Iris pigment epithelial cell (primary cell): Measurements from ENCODE around the gene TMEM117.

Source experiments
- DNase-seq: peaks from one replicate; pipeline ENCODE4 v3.0.0-alpha.2; 2011; ENCODE audit warnings: low read depth

The TMEM117 gene

DNA sequence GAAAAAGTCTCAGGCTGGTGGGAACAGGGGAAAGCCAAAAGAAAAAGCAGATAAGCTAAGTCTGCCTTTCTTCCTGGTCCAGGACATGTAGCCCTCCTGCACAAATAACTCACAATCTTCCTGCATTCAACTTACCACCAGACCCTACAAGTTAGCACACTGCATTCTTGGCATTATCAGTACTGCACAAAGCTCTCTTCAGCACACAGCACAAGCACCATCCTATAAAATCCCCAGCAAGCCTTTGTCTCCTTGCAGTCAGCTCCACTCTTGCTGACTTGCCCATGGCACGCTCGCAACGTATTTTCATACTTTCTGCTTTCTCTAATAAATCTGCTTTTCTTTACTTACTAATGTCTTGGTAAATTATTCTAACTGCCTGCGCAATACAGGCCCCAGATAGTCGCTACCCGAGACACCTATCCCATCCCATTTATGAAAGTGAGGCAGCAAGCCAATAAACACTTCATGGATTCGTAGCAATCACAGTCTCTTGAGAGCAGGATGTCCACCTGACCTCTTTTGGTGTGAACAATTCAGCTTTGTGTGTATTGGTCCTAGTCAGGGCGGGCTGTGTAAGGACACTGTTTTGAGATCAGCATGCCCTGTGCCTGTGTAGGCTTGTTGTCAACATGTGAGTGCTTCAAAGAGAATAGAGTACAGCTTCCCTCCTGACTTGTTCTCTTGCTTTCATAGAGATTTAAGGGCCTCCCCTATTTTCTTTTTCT lies 49.0 kb downstream of the TMEM117 start:
- no peak for DNase-seq

DNA sequence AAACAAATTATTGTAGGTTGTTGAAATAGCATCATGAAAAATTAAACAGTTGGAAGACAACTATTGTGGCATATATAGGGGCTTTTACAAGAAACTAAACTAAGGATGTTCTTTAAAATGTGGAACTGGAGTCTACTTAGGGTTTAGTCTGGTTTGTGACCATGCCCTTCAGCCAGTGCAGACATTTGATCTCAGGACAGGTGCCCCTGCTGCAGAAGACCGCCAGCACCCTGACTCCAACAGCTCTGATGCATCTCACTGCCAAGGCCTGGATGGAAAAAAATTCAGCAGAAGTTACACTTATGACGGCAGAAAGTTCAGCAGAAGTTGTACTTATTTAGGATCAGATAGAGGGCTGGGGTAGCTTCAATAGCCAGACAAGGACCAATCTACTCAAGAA lies 51.5 kb downstream of the TMEM117 start:
- DNase-seq = no peak

DNA sequence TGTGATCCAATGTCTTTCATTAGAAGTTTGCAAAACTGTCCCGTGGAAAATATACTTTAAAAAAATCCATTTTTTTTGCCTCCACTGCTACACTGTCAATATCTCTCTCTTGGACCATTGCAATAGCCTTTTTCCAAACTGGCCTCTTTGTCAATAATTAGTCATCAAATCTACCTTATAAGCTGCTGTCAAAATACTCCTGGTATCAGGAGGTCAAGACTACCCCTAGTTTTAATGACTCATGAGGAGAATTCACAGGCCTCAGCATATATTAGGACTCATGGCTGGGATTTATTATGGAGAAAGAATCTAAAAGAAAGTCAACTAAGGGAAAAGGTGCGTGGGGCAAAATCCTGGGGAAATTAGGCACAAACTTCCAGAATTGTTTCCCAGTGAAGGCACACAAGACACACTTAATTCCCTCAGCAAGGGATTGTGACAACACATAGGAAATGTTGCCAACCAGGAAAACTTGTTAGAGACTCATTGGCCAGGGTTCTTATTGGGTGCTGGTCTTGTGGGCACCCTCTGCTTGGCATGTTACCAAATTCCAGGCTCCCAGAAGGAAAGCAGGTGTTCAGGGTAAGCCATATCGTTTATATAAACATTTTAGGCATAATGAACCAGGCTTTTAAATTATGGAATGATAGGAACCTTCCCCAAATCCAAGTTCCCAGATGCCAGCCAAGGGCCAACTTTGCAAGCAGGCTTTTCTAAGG lies 56.1 kb downstream of the TMEM117 start:
- peak; percentile 8 for DNase-seq

DNA sequence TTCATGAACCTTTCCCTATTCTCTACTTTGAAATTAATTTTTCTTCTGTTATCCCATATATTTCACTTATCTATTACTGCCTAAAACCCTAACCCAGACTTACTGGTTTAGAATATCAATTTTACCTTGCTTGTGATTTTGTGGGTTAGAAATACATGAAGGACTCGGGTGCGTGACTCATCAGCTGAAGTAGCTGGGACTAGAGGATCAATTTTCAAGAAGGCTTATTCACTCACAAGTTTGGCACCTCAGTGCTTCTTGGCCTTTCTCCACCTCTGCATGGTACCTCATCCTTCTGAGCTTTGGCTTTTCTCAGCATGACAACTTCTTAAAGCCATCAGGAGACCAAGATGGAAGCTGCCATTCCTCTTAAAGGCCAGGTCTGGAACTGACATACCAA lies 57.8 kb downstream of the TMEM117 start:
- DNase-seq = peak; percentile 67

DNA sequence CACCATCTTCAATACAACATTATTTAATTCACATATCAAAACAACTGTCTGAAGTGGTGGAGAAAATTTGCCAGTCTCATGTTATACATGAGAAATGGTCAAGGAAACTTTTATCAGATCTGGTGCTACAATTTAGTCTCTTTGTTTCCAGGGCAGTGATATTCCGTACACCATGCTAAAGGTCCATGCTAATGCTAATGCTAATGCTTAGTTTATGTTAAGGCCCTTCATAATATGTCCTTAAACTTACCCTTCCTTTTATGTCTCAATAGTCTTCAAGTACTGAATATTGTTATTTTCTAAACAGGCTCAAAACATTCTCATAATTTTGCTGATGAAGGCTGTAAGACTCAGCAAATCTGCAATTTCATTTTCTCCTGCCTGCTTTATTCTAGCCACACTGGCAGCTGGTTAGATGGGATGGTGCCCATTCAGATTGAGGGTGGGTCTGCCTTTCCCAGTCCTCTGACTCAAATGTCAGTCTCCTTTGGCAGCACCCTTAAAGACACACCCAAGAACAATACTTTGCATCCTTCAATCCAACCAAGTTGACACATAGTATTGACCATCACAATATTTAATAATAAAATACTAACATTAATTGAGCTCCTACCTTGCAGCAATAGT lies 59.8 kb downstream of the TMEM117 start:
- DNase-seq = no peak

DNA sequence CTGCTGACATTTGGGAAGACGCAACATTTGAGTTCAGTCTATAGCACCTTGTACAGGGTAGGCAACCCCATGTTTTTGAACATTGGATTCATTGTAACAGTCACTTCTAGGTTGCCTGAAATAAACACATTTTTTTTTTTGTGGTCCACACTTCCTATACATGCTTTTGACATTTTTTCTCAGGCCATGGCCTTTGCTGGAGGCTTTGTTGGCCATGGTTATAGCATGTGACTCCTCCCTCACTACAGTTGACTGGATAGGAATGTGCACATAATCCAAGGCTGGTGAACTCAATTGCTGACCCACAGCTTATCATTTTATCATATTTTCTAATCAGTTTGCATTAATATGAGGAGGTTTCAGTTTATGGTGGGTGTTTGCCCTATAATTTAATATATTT lies 60.6 kb downstream of the TMEM117 start:
- peak; percentile 25 for DNase-seq

DNA sequence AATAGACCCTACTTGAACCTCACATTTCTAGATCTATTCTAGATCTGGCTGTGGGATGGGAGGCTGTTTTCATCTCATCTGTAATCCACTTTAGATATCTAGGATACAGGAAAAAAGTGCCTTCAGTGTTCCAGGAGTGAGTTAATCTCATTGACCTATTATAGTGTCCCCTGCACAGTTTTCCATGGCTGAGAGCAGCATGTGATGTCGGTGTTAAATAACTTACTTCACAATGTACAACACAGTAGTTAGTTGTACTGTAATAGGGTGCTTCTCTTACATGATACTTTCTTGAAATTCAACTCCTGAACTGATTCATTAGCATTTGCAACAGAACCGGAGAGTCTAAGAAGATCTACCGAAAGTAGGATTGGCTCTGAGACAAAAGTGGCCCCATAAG lies 62.6 kb downstream of the TMEM117 start:
- no peak for DNase-seq

DNA sequence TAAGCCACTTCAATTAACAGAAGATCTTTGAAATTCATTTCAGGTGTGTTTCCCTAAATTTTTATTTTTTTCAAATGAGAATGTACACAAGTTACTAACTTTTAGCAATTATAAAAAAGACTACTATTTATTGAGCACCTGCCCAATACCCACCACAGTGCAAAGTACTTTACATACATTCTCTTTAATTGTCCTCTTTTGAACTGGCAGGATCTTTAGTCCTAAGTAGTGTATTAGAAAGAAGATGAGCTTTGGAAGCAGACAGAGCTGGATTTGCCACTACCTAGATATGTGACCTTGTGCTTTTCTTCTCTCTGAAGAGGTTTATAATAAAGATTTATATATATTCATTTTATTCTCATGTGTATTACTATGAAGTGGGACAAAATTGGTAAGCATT lies 63.7 kb downstream of the TMEM117 start:
- DNase-seq = no peak

DNA sequence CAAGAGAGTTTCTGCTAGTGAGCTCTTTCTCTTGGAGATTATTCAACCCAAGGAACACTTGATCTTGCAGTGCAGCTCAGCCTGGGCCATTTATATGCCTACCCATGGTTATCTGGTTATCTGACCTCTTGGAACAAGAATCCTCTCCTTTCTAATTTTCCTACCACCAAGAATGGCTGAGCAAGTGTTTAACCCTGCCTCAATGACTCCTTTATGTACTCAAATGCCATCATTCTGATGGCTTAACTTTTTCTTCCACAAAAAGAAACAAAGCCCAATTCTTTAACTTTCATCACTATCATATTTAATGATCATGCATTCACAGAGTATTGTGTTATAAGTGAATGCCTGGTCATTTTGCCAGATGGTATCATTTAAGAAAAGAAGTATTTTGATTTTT lies 67.8 kb downstream of the TMEM117 start:
- no peak for DNase-seq

DNA sequence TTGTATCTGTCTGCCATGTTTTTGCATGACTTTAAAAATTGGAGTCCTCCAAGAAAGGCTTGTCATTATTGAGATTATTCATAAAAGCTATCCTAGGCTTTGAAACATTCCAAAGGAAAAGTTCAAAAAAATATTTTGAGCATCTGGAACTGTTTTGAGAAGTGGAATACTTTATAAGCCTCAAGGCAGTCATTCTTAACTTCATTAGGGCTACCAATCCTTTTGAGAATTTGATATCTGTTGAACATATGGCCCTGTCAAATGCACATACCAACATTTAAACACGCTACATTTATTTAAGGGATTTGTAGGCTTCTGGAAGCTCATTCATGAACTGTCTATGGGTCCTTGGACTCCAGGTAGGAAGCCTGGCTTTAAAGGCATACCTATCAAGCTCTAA lies 77.0 kb downstream of the TMEM117 start:
- DNase-seq = no peak

DNA sequence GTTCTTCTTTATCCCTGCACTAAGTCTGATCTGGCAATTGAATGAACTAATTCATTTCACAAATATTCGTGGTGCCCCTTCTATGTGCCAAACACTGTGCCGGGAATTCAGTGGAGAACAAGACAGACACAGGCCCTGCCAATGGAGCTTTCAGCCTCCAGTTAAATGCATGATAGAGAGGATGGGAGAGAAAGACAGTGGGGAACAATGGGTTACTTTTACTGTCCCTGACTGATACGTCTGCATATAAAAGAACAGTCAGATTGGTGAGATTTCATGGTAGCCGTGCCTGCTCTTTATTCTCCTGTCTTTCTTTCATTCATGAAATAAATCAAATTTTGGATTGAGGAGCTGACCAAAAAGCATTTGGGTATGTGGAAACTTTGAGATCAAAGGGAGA lies 78.5 kb downstream of the TMEM117 start:
- DNase-seq = no peak

DNA sequence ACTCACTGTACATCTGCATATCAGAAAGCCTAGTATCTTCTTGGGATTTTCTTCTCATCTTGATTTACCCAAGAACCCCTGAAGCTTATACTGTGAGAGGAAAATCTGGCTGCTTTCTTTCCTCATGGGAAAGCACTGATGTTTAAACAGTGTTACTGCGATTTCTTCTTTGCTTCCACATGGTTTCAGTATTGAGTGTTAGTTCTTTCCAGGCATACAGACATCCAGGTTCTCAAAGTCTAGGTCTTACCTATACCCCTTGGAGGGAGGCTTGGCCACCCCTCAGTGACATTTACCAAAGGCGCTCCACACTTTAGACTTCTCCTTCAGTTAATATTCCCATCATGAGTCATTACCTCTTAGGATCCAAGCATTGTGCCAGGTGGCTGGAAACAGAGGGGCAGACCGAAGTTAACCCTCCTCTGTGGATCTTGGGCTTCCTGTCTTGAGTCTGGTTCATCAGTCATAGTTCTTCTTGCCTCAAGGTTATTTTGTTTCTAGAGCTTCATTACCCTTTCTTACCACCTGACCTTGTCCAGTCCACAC lies 79.1 kb downstream of the TMEM117 start:
- peak; percentile 4 for DNase-seq

DNA sequence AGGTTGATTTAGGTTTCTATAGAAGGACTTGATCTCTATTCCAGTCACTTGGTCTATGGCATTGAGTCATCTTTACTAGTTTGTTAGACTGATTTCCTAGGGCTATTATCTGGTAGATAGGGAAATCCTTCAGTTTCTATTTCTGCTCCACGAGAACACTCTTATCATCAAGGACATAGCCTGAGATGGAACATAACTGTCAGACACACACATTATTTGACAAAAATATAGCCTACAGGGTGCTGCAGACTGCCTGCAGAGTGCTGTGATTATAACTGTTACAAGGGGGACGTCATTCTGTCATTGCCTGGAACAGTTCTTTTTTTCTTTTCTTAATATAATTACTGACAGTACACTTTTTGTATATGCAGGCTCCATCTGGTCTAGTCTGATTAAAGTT lies 82.0 kb downstream of the TMEM117 start:
- DNase-seq = no peak

DNA sequence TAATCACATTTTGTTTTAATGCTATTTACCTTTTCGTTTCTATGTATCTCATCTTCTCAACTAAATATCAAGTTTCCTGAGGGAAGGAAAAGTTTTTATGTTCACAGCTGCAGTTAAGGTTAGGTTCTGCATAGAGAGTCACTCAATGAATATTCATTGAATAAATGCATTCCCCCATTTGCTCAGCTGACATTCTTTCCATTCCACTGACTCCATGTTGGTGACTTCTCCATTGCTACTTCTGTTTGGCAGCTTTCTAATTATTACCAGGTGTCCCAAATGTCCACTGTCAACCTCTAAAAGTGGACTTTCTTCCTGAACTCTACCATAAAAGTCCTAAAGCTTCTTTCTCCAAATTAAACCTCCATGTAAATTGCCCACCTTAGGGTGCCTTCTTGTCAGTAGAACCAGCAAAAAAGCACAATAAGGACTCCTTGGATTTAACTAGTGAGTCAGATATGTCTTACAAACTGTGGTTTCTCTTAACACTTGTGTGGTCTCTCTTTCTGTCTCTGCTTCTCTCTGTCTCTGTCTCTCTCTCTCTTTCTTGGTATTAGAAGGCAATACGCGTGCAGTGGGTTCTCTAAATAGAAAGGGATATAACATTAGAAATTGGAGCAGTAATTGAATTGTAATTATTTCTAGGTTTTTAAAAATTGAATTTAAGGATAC lies 85.9 kb downstream of the TMEM117 start:
- peak; percentile 21 for DNase-seq

DNA sequence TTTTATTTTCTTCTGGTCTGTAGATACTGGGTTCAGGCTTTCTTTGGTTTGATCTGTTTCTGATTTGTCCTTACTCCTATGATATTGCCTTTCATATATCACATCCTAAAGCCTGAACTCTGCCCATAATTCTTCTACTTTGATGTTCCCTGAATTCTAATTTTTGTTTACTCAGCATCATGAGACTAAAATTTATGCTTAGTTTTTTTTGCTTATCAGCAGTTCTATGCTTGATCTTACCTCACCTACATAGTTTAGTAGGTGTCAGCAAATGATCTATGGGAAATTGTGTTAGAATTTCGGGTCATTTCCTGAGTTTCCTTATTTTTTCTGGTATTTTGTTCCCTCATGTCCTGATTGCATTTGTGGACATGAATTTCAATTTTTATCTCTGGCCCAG lies 94.2 kb downstream of the TMEM117 start:
- no peak for DNase-seq

DNA sequence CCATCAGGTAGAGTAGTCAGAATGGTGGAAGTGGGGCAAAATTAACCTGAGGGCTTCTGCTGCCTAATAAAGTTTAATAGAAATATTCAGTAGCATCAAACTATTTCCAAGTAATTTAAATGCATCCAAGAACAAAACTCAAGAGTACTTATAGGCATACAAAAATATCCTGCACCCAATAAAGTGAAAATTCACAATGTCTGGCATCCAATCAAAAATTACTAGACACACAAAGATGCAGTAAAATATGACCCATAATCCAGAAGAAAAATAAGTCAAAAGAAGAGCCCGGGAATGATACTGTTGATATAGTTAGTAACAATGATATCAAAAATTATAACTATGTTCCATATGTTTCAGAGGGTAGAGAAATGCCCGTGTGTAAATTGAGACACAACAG lies 95.3 kb downstream of the TMEM117 start:
- DNase-seq = no peak

DNA sequence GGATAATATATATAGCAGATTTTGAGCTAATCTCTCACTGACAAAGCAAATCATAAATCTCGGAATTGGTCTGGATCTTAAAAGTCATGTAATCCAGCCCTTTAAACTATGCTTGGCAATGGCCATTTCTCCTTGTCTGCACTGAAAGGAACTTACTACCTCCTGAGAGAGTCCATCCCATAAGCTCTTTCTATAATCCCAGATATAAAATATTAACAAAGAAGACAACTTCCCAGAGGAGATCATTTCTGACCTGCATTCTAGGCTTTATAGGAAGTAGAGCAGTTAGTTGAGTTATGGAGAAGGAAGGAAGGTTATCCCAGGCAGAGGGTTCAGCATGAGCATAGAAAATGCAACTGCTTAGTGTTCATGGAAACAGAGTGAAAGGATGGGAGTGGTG lies 99.7 kb downstream of the TMEM117 start:
- no peak for DNase-seq

DNA sequence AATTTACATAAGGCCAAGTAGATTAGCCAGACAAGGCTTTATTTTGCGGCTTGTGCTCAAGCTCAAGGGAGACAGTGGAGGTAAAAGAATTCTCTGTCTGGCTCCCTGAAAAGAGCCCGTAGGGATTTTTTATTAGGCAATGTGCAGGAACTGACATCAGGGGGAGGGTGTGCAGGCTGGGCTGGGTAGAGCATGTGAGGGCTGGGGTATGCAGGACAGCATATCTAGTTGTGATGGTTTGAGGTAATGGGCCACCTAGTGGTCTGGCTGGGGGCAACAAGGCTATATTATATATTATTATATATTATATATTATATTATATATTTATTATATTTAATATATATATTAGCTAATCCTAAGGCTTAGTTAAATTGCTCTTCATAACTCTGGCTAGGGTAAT lies 102.1 kb downstream of the TMEM117 start:
- peak; percentile 28 for DNase-seq

DNA sequence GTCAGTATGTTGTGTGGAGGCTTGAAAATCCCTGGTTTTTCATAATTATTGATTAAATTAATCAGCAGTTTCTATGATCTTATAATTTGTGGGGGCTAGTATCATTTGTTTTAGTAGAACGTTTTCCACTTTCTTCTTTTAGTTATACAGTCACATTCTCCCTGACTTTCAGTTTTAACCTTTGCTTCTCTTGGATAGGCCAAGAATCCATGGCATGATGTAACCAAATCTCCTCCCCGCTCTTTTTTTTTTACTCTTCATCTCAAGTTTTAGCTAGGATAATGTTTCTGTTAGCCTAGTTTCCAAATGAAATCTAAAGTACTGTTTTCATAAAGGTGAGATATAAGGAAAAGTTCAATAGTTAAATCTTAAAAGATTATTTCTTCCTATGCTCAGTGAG lies 106.5 kb downstream of the TMEM117 start:
- DNase-seq = peak; percentile 28

DNA sequence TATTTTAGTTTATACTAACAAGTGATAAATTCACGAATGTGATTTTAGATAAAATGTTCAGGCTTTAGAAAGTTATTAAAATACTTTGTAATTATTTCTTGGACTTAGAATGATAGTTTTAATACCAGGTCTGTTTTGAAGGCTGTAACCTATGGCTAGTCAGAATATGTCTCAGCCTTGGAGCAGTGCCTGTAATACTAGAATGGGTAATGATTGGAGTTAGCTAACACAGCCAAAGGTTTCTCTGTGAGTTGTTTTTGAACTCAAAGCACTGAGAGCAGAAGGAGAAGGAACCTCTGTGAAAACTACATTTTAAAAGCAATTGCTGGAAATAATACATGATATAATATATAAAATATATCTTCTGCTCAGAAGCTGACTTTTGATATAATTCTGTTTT lies 110.1 kb downstream of the TMEM117 start:
- DNase-seq = no peak

DNA sequence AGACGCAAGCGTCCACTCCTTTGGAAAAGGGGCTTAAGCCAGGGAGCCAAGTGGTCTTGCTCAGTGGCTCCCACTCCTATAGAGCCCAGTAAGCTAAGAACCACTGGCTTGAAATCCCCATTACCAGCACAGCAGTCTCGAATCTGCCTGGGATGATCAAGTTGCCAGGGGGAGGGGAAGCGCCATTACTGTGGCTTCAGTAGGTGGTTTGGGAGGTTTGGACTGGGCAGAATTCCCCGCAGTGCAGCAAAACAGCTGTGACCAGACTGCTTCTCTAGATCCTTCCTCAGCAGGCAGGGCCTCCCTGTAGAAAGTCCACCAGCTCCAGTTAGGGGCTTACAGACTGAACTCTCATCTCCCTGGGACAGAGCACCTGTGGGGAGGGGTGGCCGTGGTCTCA lies 115.4 kb downstream of the TMEM117 start:
- no peak for DNase-seq

DNA sequence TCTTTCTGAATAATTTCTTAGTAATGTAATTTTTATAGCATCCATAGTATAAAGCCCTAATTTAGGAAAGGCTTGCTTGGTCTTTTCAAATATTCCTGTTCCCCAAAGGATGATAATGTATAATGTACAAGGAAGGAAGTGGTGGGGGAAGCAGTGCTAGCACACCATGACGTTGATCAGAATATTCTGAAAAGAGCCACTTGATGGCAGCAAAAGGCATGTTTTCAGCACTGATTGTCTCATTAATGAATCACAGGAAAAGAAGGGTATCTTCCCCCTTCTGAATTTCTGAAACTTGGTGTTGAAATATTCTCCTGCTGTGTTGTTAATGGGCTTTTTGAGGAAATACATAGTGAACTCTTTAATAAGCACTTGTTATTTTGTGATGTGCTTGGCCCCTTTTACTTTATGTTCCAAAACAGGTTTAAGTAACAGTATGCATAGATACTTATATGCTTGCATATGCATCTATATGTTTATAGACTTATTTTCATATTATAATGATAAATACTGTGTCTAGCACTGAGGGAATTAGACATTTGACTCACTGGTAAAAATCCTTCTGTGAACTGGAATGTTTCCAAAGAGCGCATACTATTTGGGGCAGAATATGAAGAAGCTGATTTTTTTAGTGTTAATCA lies 122.0 kb downstream of the TMEM117 start:
- DNase-seq = peak; percentile 66
